GM21390 (cell line): ENCODE measurements around the gene MYO1E.

Experiments
- ATAC-seq: cut with Tn5 transposase; IDR thresholded peaks from one replicate; pipeline ENCODE4 v1.9.1; 2021; ENCODE audit not compliant: unreplicated experiment

The MYO1E gene

GRCh38 chr15:59205839-59206622 is 166.6 kb downstream of the MYO1E start:
- ATAC-seq = no peak

- ATAC-seq = no peak
Measured at GRCh38 chr15:59203657-59204056, 169.0 kb downstream of the MYO1E start.

- ATAC-seq = no peak
Measured at GRCh38 chr15:59203008-59203407, 169.7 kb downstream of the MYO1E start.

GRCh38 chr15:59200560-59200959 is 172.1 kb downstream of the MYO1E start:
- ATAC-seq = no peak

GRCh38 chr15:59199626-59200465 is 172.8 kb downstream of the MYO1E start:
- ATAC-seq = no peak

- no peak for ATAC-seq
Measured at GRCh38 chr15:59197454-59197853, 175.2 kb downstream of the MYO1E start.

GRCh38 chr15:59196416-59196815 is 176.3 kb downstream of the MYO1E start:
- no peak for ATAC-seq

- ATAC-seq = no peak
Measured at GRCh38 chr15:59194639-59195325, 177.9 kb downstream of the MYO1E start.

- no peak for ATAC-seq
Measured at GRCh38 chr15:59191855-59192237, 180.8 kb downstream of the MYO1E start.

GRCh38 chr15:59190291-59190690 is 182.4 kb downstream of the MYO1E start:
- no peak for ATAC-seq

GRCh38 chr15:59189241-59189640 is 183.4 kb downstream of the MYO1E start:
- ATAC-seq = no peak

- ATAC-seq = no peak
Measured at GRCh38 chr15:59186501-59186900, 186.2 kb downstream of the MYO1E start.

GRCh38 chr15:59185725-59186124 is 186.9 kb downstream of the MYO1E start:
- no peak for ATAC-seq

GRCh38 chr15:59180945-59181600 is 191.6 kb downstream of the MYO1E start:
- no peak for ATAC-seq

GRCh38 chr15:59179717-59180116 is 193.0 kb downstream of the MYO1E start:
- ATAC-seq = no peak

GRCh38 chr15:59178151-59178695 is 194.4 kb downstream of the MYO1E start:
- no peak for ATAC-seq

GRCh38 chr15:59177317-59177660 is 195.4 kb downstream of the MYO1E start:
- ATAC-seq = no peak

GRCh38 chr15:59176653-59177316 is 195.9 kb downstream of the MYO1E start:
- ATAC-seq = no peak

GRCh38 chr15:59174835-59175831 is 197.5 kb downstream of the MYO1E start:
- ATAC-seq = no peak
